DOHH2 (cell line): ENCODE measurements around the gene PEMT.
A peak's percentile ranks its signal among the peaks of the same experiment; 100 is the strongest.

Experiments used
- H3F3A ChIP-seq: fragments of 200-600 bp; sonication (generic), shearing (Covaris generic); 2 replicates; pipeline ENCODE4 v1.6.0; 2016; ENCODE audit warnings: antibody characterized with exemption, mild to moderate bottlenecking; ENCODE audit not compliant: control insufficient read depth, insufficient read depth
- H3K27ac ChIP-seq: fragments of 200-600 bp; sonication (generic); 2 replicates; pipeline ENCODE4 v1.5.1; 2014; ENCODE audit warnings: low read depth, mild to moderate bottlenecking, low read length, moderate library complexity
- H3K27me3 ChIP-seq: fragments of 200-600 bp; sonication (generic); 2 replicates; pipeline ENCODE4 v1.6.1; 2014; ENCODE audit warnings: mild to moderate bottlenecking, low read length, mixed read lengths; ENCODE audit not compliant: control insufficient read depth
- H3K36me3 ChIP-seq: fragments of 200-600 bp; sonication (generic); 2 replicates; pipeline ENCODE4 v1.6.1; 2014; ENCODE audit warnings: mild to moderate bottlenecking, low read length, moderate library complexity, mixed read lengths; ENCODE audit not compliant: control insufficient read depth
- H3K4me1 ChIP-seq: fragments of 200-600 bp; sonication (generic); 2 replicates; pipeline ENCODE4 v1.6.1; 2014; ENCODE audit warnings: mild to moderate bottlenecking, low read length, mixed read lengths; ENCODE audit not compliant: control insufficient read depth
- H3K4me2 ChIP-seq: fragments of 200-600 bp; sonication (generic); 2 replicates; pipeline ENCODE4 v1.6.0; 2014; ENCODE audit warnings: mild to moderate bottlenecking, low read length, moderate library complexity
- H3K4me3 ChIP-seq: fragments of 200-600 bp; sonication (generic); 2 replicates; pipeline ENCODE4 v1.5.1; 2014; ENCODE audit warnings: mild to moderate bottlenecking, low read length, mixed read lengths
- H3K79me2 ChIP-seq: fragments of 200-600 bp; sonication (generic); 2 replicates; pipeline ENCODE4 v1.6.1; 2014; ENCODE audit warnings: mild to moderate bottlenecking, low read length, mixed read lengths; ENCODE audit not compliant: control insufficient read depth
- H3K9me2 ChIP-seq: fragments of 200-600 bp; sonication (generic); replicated peaks from 2 replicates; pipeline ENCODE4 v1.6.1; 2014; ENCODE audit warnings: mild to moderate bottlenecking, low read length, mixed read lengths; ENCODE audit not compliant: control insufficient read depth
- H3K9me3 ChIP-seq: fragments of 200-600 bp; sonication (generic); 2 replicates; pipeline ENCODE4 v1.6.1; 2014; ENCODE audit warnings: antibody characterized with exemption, low read length, mixed read lengths; ENCODE audit not compliant: control insufficient read depth, insufficient read depth
- H4K20me1 ChIP-seq: fragments of 200-600 bp; sonication (generic); 2 replicates; pipeline ENCODE4 v1.6.0; 2014; ENCODE audit warnings: low read depth, mild to moderate bottlenecking, antibody characterized with exemption, low read length, moderate library complexity; ENCODE audit not compliant: control insufficient read depth, insufficient read depth
- CTCF ChIP-seq: fragments of 200-600 bp; sonication (generic); IDR thresholded peaks from one replicate; pipeline ENCODE4 v1.5.1; 2014; ENCODE audit warnings: antibody characterized with exemption, mild to moderate bottlenecking, low read depth, low read length; ENCODE audit not compliant: poor library complexity, severe bottlenecking
- EZH2phosphoT487 ChIP-seq: fragments of 200-600 bp; sonication (generic); IDR thresholded peaks from 2 replicates; pipeline ENCODE4 v1.6.1; 2017; ENCODE audit warnings: borderline replicate concordance, mild to moderate bottlenecking, antibody characterized with exemption, low read length, moderate library complexity, mixed read lengths

PEMT gene

GRCh38 chr17:17503566-17504130 lies 87.9 kb downstream of the PEMT start:
- no peaks in the 10 kb centered on the region for H3K4me1 ChIP-seq
- H3K4me3 ChIP-seq = no peak overlapping the region
- TF ChIP-seq CTCF = no peak
- no peak for TF ChIP-seq EZH2phosphoT487
- H3K9me2 ChIP-seq = no peaks in the 10 kb centered on the region
- H3K9me3 ChIP-seq = no peaks in the 10 kb centered on the region
- no peaks in the 10 kb centered on the region for H4K20me1 ChIP-seq
- H3K79me2 ChIP-seq = no peaks in the 10 kb centered on the region
- no peak overlapping the region for H3K27ac ChIP-seq
- H3K4me2 ChIP-seq = no peak overlapping the region
- H3K27me3 ChIP-seq = no peaks in the 10 kb centered on the region
- no peaks in the 10 kb centered on the region for H3K36me3 ChIP-seq
- no peaks in the 10 kb centered on the region for H3F3A ChIP-seq

DNA sequence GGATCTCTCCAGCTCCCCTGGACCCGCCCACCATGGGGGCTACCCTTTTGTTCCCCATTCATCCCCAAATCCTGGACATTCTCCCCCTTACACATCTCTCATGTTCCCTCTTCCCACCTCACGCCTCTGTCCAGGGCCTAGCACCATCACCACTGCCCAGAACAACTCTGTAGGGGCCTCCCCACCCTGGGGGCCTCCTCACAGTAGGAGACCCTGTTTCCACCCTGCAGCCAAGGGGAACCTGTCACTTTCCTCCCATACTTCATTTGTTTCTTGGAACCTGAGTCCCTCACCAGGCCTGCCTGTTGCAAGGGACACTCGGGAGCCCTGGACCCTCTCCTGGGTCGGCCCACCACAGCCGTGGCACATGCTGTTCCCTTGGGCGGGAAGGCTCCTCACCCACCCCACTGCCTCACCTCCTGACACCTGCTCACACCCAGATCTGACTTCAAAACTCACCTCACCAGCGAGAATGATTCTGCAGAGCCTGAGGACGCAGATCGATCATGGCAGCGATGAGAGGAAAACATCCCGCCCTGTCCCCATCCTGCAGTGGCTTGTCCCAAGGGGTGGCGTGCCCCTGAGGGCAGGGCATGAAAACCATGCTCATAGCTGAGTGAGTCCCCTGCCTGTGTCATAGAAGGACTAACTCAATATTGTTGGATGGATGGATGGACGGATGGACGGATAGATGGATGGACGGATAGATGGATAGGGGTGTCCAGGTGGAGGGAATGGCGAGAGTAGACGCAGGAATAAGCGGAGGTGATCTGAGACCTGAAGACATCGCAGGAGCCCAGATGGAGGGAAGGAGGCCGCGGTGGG lies 88.6 kb downstream of the PEMT start:
- H3K4me1 ChIP-seq = no peaks in the 10 kb centered on the region

GRCh38 chr17:17500999-17501605 lies 90.4 kb downstream of the PEMT start:
- no peaks in the 10 kb centered on the region for H4K20me1 ChIP-seq
- H3F3A ChIP-seq = no peaks in the 10 kb centered on the region
- no peak overlapping the region for H3K4me3 ChIP-seq
- H3K27me3 ChIP-seq = peaks cover 9% of the 10 kb centered on the region
- no peak for TF ChIP-seq EZH2phosphoT487
- TF ChIP-seq CTCF = peak; percentile 83
- no peaks in the 10 kb centered on the region for H3K36me3 ChIP-seq
- H3K9me3 ChIP-seq = no peaks in the 10 kb centered on the region
- no peaks in the 10 kb centered on the region for H3K9me2 ChIP-seq
- H3K27ac ChIP-seq = no peak overlapping the region
- no peak overlapping the region for H3K4me2 ChIP-seq
- H3K4me1 ChIP-seq = peaks cover 12% of the 10 kb centered on the region
- H3K79me2 ChIP-seq = no peaks in the 10 kb centered on the region

More for the DNA sequence above, 88.6 kb downstream of the PEMT start:
- H3K9me3 ChIP-seq = no peaks in the 10 kb centered on the region
- no peak for TF ChIP-seq EZH2phosphoT487
- no peak for TF ChIP-seq CTCF
- H3K27me3 ChIP-seq = no peaks in the 10 kb centered on the region
- H3K27ac ChIP-seq = no peak overlapping the region
- H3K4me3 ChIP-seq = no peak overlapping the region
- no peaks in the 10 kb centered on the region for H3K79me2 ChIP-seq
- H3K4me2 ChIP-seq = no peak overlapping the region
- H4K20me1 ChIP-seq = no peaks in the 10 kb centered on the region
- H3K9me2 ChIP-seq = no peaks in the 10 kb centered on the region
- H3F3A ChIP-seq = no peaks in the 10 kb centered on the region
- H3K36me3 ChIP-seq = no peaks in the 10 kb centered on the region
